ENCODE measurements around the gene SGF29.

DNA sequence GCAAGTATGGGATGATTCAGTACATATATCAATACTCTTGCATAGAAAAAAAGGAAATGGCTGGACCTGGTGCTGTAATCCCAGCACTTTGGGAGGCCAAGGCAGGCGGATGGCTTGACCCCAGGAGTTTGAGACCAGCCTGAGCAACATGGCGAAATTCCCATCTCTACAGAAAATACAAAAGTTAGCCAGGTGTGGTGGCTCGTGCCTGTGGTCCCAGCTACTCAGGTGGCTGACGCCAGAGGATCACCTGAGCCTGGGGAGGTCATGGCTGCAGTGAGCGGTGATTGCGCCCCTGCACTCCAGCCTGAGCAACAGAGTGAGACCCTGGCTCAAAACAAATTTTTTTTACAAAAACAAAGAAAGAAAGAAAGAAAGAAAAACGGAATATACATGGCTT, 7.1 kb upstream of the SGF29 start:
- TF ChIP-seq, protein P1, sequence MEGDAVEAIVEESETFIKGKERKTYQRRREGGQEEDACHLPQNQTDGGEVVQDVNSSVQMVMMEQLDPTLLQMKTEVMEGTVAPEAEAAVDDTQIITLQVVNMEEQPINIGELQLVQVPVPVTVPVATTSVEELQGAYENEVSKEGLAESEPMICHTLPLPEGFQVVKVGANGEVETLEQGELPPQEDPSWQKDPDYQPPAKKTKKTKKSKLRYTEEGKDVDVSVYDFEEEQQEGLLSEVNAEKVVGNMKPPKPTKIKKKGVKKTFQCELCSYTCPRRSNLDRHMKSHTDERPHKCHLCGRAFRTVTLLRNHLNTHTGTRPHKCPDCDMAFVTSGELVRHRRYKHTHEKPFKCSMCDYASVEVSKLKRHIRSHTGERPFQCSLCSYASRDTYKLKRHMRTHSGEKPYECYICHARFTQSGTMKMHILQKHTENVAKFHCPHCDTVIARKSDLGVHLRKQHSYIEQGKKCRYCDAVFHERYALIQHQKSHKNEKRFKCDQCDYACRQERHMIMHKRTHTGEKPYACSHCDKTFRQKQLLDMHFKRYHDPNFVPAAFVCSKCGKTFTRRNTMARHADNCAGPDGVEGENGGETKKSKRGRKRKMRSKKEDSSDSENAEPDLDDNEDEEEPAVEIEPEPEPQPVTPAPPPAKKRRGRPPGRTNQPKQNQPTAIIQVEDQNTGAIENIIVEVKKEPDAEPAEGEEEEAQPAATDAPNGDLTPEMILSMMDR (IDR thresholded peaks at IDR 0.05), result no peak
- no peak for TF ChIP-seq POLR2A (IDR thresholded peaks at IDR 0.05)
- TF ChIP-seq EP300 (IDR thresholded peaks at IDR 0.05), result no peak

All from ovary (tissue), 3 donors.